ENCODE measurements around the gene OXSR1.
"Not testable (repeated sequence)": the region's sequence is repeated elsewhere in the genome, so short reads cannot be mapped to it uniquely, and the experiment has no call there.

OXSR1 gene

DNA sequence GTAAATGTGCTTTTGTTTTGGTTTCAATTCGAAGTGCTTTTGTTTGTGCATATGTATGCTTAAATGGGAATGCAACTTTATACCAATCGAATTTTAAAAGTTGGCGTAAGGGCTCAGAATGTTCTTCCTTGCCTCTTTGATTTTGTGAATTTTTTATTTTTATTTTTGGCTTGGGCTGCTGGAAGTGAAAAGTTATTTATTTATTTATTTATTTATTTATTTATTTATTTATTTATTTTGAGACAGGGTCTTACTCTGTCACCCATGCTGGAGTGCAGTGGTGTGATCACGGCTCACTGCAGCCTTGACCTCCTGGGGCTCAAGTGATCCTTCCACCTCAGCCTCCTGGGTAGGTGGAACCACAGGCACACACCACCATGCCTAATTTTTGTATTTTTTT is 77.5 kb downstream of the OXSR1 start:
- not testable (repeated sequence) for H3K4me3 ChIP-seq (ENCODE audit: low read length); H3K27ac ChIP-seq (ENCODE audit: low read depth, low read length); H3K4me1 ChIP-seq (ENCODE audit: insufficient read depth, low read length); H3K27me3 ChIP-seq (ENCODE audit: insufficient read depth, low read length); H3K9me3 ChIP-seq (ENCODE audit: insufficient read depth, low read depth, low read length); H3K9ac ChIP-seq (ENCODE audit: low read depth, low read length)
- peaks cover 86% of the 10 kb centered on the region for H3K36me3 ChIP-seq (ENCODE audit: insufficient read depth, low read length)
- 92% methylated on average over 4 of the region's 4 CpGs for WGBS

DNA sequence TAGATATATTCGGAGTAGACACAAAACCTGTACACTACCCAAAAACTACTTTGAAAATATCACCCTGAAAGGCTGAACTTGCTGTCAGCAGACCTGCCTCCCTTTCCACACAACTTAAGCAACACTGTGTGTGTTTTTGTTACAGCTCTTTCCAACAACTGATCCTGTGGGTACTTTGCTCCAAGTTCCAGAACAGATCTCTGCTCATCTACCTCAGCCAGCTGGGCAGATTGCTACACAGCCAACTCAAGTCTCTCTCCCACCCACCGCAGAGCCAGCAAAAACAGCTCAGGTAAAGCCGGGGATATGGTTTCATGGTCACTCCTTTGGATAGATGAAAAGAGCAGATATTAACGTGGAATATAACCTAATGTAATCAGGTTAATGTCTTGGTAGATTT is 80.6 kb downstream of the OXSR1 start:
- Histone ChIP-seq H3K36me3 (ENCODE audit: insufficient read depth, low read length) (peaks cover 86% of the 10 kb centered on the region), H3K9ac (ENCODE audit: low read depth, low read length) (no peak overlapping the region)
- WGBS = 92% methylated on average over 4 of the region's 4 CpGs

DNA sequence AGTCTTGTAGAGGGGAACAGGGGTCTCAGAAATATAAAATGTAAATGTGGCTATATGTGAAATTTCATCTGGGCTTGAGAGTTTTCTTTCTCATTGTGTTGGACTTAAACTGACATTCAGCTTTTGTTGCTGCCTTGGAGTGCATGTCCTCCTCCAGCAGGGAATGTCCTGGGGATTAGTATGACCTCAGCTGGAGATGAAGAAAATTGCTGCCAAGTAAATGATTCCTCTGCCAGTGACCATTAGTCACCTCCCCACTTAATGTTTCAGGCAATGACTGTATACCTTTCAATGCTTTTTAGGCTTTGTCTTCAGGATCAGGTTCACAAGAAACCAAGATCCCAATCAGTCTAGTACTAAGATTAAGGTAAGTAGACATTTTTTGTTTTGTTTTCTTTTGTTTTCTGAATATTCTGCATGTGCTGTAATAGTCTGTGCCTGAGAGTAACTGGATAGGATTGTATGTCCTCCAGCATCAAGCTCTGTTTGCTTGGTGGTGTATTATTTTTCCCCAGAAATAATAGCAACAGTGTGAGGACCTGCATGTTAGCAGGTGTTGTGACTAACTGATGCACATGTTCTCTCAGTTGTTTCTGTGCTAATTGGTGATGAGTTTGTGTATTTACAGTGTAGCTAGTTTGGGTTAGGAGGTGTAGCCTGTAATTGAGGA is 82.2 kb downstream of the OXSR1 start:
- no peak overlapping the region for H3K27ac ChIP-seq (ENCODE audit: low read depth, low read length)
- H3K4me1 ChIP-seq (ENCODE audit: insufficient read depth, low read length) = peaks cover 4% of the 10 kb centered on the region; the same call in 1 of the 2 replicates
- H3K27me3 ChIP-seq (ENCODE audit: insufficient read depth, low read length) = no peaks in the 10 kb centered on the region

More for the DNA sequence above, 80.6 kb downstream of the OXSR1 start:
- Histone ChIP-seq H3K9me3 (ENCODE audit: insufficient read depth, low read depth, low read length) (no peaks in the 10 kb centered on the region), H3K27ac (ENCODE audit: low read depth, low read length) (no peak overlapping the region), H3K4me3 (ENCODE audit: low read length) (no peak overlapping the region), H3K27me3 (ENCODE audit: insufficient read depth, low read length) (no peaks in the 10 kb centered on the region), H3K4me1 (ENCODE audit: insufficient read depth, low read length) (peaks cover 4% of the 10 kb centered on the region; the same call in 1 of the 2 replicates)

DNA sequence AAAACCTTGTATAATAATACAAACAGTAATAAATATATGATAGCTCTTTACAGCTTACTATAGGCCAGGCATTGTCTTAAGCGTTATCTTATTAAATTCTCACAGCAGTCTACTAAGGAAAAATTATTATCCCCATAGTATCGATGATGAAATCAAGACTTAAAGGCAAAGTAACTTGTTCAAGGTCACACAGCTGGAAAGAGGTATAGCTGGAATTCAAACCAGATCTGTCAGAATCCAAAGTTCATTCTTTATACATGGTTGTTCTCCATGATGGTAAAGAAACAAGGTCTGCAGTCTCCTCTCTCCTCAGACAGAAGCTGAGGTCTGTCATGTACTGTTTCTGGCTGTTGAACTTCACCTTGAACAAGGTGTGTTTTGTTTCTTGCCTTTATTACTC is 84.9 kb downstream of the OXSR1 start:
- Histone ChIP-seq H3K27me3 (ENCODE audit: insufficient read depth, low read length) (no peaks in the 10 kb centered on the region), H3K9me3 (ENCODE audit: insufficient read depth, low read depth, low read length) (no peaks in the 10 kb centered on the region), H3K4me3 (ENCODE audit: low read length) (no peak overlapping the region), H3K4me1 (ENCODE audit: insufficient read depth, low read length) (peaks cover 4% of the 10 kb centered on the region; the same call in 1 of the 2 replicates), H3K9ac (ENCODE audit: low read depth, low read length) (no peak overlapping the region), H3K36me3 (ENCODE audit: insufficient read depth, low read length) (peaks cover 96% of the 10 kb centered on the region), H3K27ac (ENCODE audit: low read depth, low read length) (no peak overlapping the region)
- WGBS = 93% methylated on average over 2 of the region's 2 CpGs

More for the DNA sequence above, 82.2 kb downstream of the OXSR1 start:
- no peaks in the 10 kb centered on the region for H3K9me3 ChIP-seq (ENCODE audit: insufficient read depth, low read depth, low read length)
- peaks cover 90% of the 10 kb centered on the region for H3K36me3 ChIP-seq (ENCODE audit: insufficient read depth, low read length)
- H3K4me3 ChIP-seq (ENCODE audit: low read length) = no peak overlapping the region
- no peak overlapping the region for H3K9ac ChIP-seq (ENCODE audit: low read depth, low read length)

DNA sequence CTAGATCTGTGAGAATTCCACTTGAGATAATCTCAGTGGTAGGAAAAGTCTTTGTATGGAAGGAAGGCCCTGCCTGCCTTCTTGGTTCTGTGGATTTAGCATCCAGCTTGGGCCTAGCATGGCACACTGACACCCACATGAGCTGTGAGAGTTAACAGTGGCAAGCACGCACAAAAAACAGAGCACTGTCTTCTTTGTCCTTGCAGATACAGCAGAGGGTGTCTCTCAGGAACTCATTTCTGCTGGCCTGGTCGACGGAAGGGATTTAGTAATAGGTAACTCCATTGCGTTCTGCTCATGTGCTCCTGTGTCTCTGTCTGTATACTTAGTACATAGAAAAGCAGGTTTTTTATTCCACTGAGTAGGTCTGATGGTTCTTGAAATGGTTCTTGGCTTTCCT is 85.9 kb downstream of the OXSR1 start:
- Histone ChIP-seq H3K4me3 (ENCODE audit: low read length) (no peak overlapping the region), H3K36me3 (ENCODE audit: insufficient read depth, low read length) (peaks cover 88% of the 10 kb centered on the region), H3K4me1 (ENCODE audit: insufficient read depth, low read length) (peaks cover 4% of the 10 kb centered on the region; the same call in 1 of the 2 replicates), H3K9me3 (ENCODE audit: insufficient read depth, low read depth, low read length) (no peaks in the 10 kb centered on the region), H3K27me3 (ENCODE audit: insufficient read depth, low read length) (no peaks in the 10 kb centered on the region), H3K27ac (ENCODE audit: low read depth, low read length) (no peak overlapping the region), H3K9ac (ENCODE audit: low read depth, low read length) (no peak overlapping the region)
- WGBS = 94% methylated on average over 4 of the region's 4 CpGs

DNA sequence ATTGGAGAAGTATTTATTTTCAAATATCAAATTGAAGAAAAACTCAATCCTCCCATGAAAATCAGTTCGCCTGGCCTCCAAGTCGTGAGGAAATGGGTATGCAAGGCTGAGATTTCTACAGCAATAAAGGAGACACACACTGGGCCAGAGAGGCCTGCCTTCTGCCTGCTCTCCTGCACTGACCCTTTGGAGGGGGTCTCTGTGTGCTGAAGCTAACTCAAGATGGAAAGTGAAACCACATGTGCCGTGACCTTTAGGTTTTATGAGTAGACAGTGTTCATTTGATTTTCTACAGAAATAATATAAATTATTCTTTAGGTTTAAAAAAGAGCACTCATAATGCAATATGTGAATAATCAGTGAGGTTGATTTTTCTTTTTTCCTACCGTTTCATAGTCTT is 88.4 kb downstream of the OXSR1 start:
- 88% methylated on average over 4 of the region's 4 CpGs for WGBS
- Histone ChIP-seq H3K4me1 (ENCODE audit: insufficient read depth, low read length) (no peaks in the 10 kb centered on the region), H3K36me3 (ENCODE audit: insufficient read depth, low read length) (peaks cover 67% of the 10 kb centered on the region), H3K9me3 (ENCODE audit: insufficient read depth, low read depth, low read length) (no peaks in the 10 kb centered on the region), H3K9ac (ENCODE audit: low read depth, low read length) (no peak overlapping the region), H3K4me3 (ENCODE audit: low read length) (no peak overlapping the region), H3K27me3 (ENCODE audit: insufficient read depth, low read length) (no peaks in the 10 kb centered on the region), H3K27ac (ENCODE audit: low read depth, low read length) (no peak overlapping the region)

DNA sequence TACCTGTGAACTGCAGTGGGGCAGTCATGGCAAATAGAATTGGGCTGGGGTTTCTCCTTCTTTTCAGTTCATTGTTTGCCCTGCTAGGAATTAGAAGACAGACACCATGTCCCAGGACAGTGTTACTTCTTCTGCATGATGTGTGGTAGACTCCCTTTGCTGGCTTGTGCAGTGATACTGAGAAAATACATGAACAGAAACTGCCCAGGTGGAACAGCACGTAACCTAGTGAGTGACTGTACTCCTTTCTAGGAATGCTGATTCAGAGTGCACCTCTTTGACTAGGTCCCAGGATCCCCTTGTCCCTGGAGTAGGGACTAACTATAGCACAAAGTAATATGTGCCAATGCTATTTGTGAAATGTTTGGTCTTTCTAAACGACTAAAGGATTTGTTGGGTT is 89.5 kb downstream of the OXSR1 start:
- H3K36me3 ChIP-seq (ENCODE audit: insufficient read depth, low read length) = peaks cover 56% of the 10 kb centered on the region
- no peak overlapping the region for H3K9ac ChIP-seq (ENCODE audit: low read depth, low read length)
- H3K4me3 ChIP-seq (ENCODE audit: low read length) = no peak overlapping the region
- H3K27ac ChIP-seq (ENCODE audit: low read depth, low read length) = no peak overlapping the region
- 95% methylated on average over 2 of the region's 2 CpGs for WGBS
- H3K4me1 ChIP-seq (ENCODE audit: insufficient read depth, low read length) = no peaks in the 10 kb centered on the region
- no peaks in the 10 kb centered on the region for H3K9me3 ChIP-seq (ENCODE audit: insufficient read depth, low read depth, low read length)
- no peaks in the 10 kb centered on the region for H3K27me3 ChIP-seq (ENCODE audit: insufficient read depth, low read length)

DNA sequence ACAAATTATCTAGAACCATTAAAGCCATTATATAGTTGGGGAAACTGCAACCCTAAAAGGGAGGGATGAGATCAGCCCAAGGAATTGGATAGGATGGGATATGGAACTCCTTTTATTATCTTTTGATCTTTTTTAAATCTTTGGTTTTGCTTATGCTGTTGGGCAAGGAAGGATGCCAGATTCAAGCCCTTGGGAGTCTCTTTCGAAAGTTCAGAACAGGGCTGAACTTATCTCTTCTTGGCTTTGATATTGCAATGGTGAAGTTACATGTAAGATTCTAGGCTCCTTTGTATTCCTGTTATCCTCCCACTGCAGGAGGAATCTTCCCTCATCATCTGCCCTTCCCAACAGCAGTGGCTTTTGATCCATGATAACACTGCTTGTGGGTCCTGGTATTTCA is 90.3 kb downstream of the OXSR1 start:
- no peaks in the 10 kb centered on the region for H3K9me3 ChIP-seq (ENCODE audit: insufficient read depth, low read depth, low read length)
- 96% methylated on average over 1 of the region's 1 CpG for WGBS
- no peak overlapping the region for H3K27ac ChIP-seq (ENCODE audit: low read depth, low read length)
- no peak overlapping the region for H3K9ac ChIP-seq (ENCODE audit: low read depth, low read length)
- H3K36me3 ChIP-seq (ENCODE audit: insufficient read depth, low read length) = peaks cover 48% of the 10 kb centered on the region
- H3K27me3 ChIP-seq (ENCODE audit: insufficient read depth, low read length) = no peaks in the 10 kb centered on the region
- no peaks in the 10 kb centered on the region for H3K4me1 ChIP-seq (ENCODE audit: insufficient read depth, low read length)
- H3K4me3 ChIP-seq (ENCODE audit: low read length) = no peak overlapping the region

DNA sequence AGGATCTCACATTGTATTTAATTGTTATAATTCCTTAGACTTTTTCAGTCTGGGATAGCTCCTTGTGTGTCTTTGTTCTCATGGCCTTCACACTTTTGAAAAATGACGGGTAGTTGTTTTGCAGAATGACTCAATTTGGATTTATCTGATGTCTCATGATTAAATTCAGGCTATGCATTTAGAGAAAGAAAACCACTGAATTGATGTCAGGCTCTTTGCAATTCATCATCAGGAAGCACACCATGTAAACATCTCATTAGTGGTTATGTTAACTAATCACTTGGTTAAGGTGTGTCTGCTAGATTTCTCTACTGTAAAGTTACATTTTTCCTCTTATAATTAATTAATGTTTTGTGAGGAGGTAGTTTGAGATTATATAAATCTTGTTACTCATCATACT is 92.2 kb downstream of the OXSR1 start:
- Histone ChIP-seq H3K9ac (ENCODE audit: low read depth, low read length) (no peak overlapping the region), H3K27me3 (ENCODE audit: insufficient read depth, low read length) (no peaks in the 10 kb centered on the region), H3K9me3 (ENCODE audit: insufficient read depth, low read depth, low read length) (no peaks in the 10 kb centered on the region), H3K27ac (ENCODE audit: low read depth, low read length) (no peak overlapping the region), H3K4me1 (ENCODE audit: insufficient read depth, low read length) (no peaks in the 10 kb centered on the region), H3K36me3 (ENCODE audit: insufficient read depth, low read length) (peaks cover 29% of the 10 kb centered on the region), H3K4me3 (ENCODE audit: low read length) (no peak overlapping the region)
- 91% methylated on average over 1 of the region's 1 CpG for WGBS

DNA sequence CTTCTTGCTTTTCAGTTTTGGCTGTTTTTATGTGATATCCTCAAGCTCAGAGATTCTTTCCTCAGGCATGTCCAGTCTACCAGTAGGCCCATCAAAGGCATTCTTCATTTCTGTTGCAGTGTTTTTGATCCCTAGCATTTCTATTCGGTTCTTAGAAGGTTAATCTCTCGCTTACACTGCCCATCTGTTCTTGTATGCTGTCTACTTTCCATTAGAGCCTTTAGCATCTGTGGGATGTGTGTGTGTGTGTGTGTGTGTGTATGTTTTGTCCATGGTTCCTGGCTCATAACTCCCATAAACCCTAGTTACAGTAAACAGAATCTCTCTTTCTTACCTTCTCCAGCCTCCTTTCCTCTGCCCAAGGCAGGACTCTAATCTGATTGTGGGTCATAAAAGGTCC is 95.1 kb downstream of the OXSR1 start:
- Histone ChIP-seq H3K9me3 (ENCODE audit: insufficient read depth, low read depth, low read length) (no peaks in the 10 kb centered on the region), H3K36me3 (ENCODE audit: insufficient read depth, low read length) (0 out of 2 replicates have a peak, but pooled peaks cover 3% of the 10 kb centered on the region), H3K4me1 (ENCODE audit: insufficient read depth, low read length) (peaks cover 7% of the 10 kb centered on the region; the same call in 1 of the 2 replicates), H3K27me3 (ENCODE audit: insufficient read depth, low read length) (no peaks in the 10 kb centered on the region), H3K27ac (ENCODE audit: low read depth, low read length) (no peak overlapping the region), H3K9ac (ENCODE audit: low read depth, low read length) (no peak overlapping the region), H3K4me3 (ENCODE audit: low read length) (no peak overlapping the region)
- WGBS = 98% methylated on average over 2 of the region's 2 CpGs

DNA sequence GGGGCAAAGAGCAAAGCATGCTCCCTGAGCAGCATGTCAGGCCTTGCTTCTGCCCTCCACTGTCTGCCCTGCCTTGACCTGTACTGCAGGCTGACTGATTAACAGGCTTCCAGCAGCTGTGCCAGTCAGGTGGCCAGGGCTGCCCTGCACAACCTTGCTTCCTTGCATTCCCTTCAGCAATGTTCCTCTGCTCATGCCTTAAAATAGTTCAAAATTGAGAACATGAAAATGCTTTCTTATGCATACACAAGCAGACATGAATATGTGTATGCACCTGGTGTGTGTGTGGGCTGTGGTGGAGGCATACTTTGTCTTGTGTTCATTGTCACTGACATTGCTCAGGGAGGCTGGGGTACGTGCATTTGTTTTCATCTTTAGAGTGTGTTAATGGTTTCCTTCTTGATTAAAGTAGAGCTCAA is 99.0 kb downstream of the OXSR1 start:
- Histone ChIP-seq H3K9ac (ENCODE audit: low read depth, low read length) (no peak overlapping the region), H3K27me3 (ENCODE audit: insufficient read depth, low read length) (no peaks in the 10 kb centered on the region), H3K4me1 (ENCODE audit: insufficient read depth, low read length) (peaks cover 10% of the 10 kb centered on the region), H3K36me3 (ENCODE audit: insufficient read depth, low read length) (no peaks in the 10 kb centered on the region), H3K9me3 (ENCODE audit: insufficient read depth, low read depth, low read length) (no peaks in the 10 kb centered on the region), H3K27ac (ENCODE audit: low read depth, low read length) (no peak overlapping the region), H3K4me3 (ENCODE audit: low read length) (no peak overlapping the region)
- WGBS = 0% methylated on average over 1 of the region's 1 CpG

DNA sequence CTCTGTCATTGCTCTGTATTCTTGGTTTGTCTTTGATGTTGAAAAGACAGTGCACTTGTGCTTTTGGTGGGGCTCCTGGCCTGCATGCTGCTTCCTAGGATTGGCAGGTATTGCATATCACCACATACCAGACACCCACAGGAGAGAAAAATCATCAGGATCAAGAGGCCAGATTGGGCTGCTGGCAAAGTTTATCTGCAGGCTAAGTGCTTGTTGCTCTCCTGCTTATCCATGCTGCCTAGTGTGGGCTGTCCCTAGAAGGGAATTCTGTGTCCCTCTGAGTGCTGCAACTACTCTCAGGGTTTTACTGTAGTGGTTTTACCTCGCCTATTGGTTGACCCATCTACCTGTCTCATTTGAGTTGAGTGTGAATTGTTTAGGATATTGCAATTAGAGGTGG is 99.4 kb downstream of the OXSR1 start:
- H3K9ac ChIP-seq (ENCODE audit: low read depth, low read length) = no peak overlapping the region
- 87% methylated on average over 1 of the region's 1 CpG for whole genome bisulfite sequencing
- H3K27ac ChIP-seq (ENCODE audit: low read depth, low read length) = no peak overlapping the region
- peaks cover 10% of the 10 kb centered on the region for H3K4me1 ChIP-seq (ENCODE audit: insufficient read depth, low read length)
- H3K4me3 ChIP-seq (ENCODE audit: low read length) = no peak overlapping the region
- H3K9me3 ChIP-seq (ENCODE audit: insufficient read depth, low read depth, low read length) = no peaks in the 10 kb centered on the region
- H3K27me3 ChIP-seq (ENCODE audit: insufficient read depth, low read length) = no peaks in the 10 kb centered on the region
- no peaks in the 10 kb centered on the region for H3K36me3 ChIP-seq (ENCODE audit: insufficient read depth, low read length)

All from HUES64 (cell line).